K562 (cell line): ENCODE data around the gene VPS13D. TPM values are rescaled to one million over a fixed set of nuclear protein-coding genes. Genes with fewer than 3 reads are reported as not detected.

ENCODE experiments used
- ATF4 ChIP-seq: fragments of 450-650 bp; formaldehyde crosslinking; IDR thresholded peaks from 2 replicates; pipeline ENCODE4 v1.4.0; 2022; ENCODE audit warnings: mild to moderate bottlenecking, moderate library complexity
- CREB3 ChIP-seq: fragments of 450-650 bp; conservative IDR thresholded peaks from 2 replicates; pipeline ENCODE4 v1.6.1; 2016; ENCODE audit warnings: missing genetic modification characterization, low read depth, mild to moderate bottlenecking, missing compliant biosample characterization, moderate library complexity
- RUNX1 ChIP-seq: sonication (generic); IDR thresholded peaks from 2 replicates; pipeline ENCODE4 v1.6.1; 2016; ENCODE audit warnings: antibody characterized with exemption, low read depth
- ZNF592 ChIP-seq: fragments of 450-650 bp; IDR thresholded peaks from 2 replicates; pipeline ENCODE4 v1.6.1; 2017; ENCODE audit warnings: antibody characterized with exemption, mild to moderate bottlenecking
- polyA plus RNA-seq, 8 experiments: library from polyadenylated mRNA; depleted of rRNA in 4 of 8; stranded (reverse) in 5 of 8; unstranded in 3 of 8; fragments of >200 nt; fragmentation: Nextera tagmentation in 2 of 8; fragmentation: Illumina TruSeq in 1 of 8; extraction: Ambion mirVana in 2 of 8; extraction: Trizol in 1 of 8; gene quantifications; 2 replicates each; pipeline versions ENCODE4 v1.2.1 to v1.2.3, GENCODE V29; 2011 to 2014; ENCODE audit warnings: inconsistent platforms in 1 of 8, missing spikeins in 1 of 8
- total RNA-seq, 7 experiments: library from RNA; depleted of rRNA in 6 of 7; stranded (reverse); fragments of >200 nt in 6 of 7; fragmentation: Illumina TruSeq in 2 of 7; extraction: Trizol in 2 of 7; gene quantifications; 2 replicates each; pipeline versions ENCODE4 v1.2.1 to v1.2.3, GENCODE V29; 2011 to 2021; ENCODE audit warnings: low replicate concordance in 1 of 7

VPS13D gene
- total and polyA plus RNA-seq, 9 of the 15 experiments (the other 6 are each of a cell fraction or from before 2014, with no cell fraction given): 6.1 to 51.5 (median 38.5) TPM

GRCh38 chr1:12472798-12473551 is 243.1 kb downstream of the VPS13D start (continued):
- TF ChIP-seq ATF4 (peak; percentile 57), ZNF592 (peak; percentile 82; the same call in 1 of the 2 replicates), CREB3 (tag) (no peak; the same call in 1 of the 2 replicates), RUNX1 (no peak)
